HUDEP-2 (cell line): ENCODE data around the gene COX8C.

Source experiments
- DNase-seq, 76 experiments: peaks; one replicate each; lab custom pipeline; 2025; ENCODE audit not compliant: unreplicated experiment in 76 of 76; lab: John Stamatoyannopoulos, UW

COX8C gene, protein sequence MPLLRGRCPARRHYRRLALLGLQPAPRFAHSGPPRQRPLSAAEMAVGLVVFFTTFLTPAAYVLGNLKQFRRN

DNA sequence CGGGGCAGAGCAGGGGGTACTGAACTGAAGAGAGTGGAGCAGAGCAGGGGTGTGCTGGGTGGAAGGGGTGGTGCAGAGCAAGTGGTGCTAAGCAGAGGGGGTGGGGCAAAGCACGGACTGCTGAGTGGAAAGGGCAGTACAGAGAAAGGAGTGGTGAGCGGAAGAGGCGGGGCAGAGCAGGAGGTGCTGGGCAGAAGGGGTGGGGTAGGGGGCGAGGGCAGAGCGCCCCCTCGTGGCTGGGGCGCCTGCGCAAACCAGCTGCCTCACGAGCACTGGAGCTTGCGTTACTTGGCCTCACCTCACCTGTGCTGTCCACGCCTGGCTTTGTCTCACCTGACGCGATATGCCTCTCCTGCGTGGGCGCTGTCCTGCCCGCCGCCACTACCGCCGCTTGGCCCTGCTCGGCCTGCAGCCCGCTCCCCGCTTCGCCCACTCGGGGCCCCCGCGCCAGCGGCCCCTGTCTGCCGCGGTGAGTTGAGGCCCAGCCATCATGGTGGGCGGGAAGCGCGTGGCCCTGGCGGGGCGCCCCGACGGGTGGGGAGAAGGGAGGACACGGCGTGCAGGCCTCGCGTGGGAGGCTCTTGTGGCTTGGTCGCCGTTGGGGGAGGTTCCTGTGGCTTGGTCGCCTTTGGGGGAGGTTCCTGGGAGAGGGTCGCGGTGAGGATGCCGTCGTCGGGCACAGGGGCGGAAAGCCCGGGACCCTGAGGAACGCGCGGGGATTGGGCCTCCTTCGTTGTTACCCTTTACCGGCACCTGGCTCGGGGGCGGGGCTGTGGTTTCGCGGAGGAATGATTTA lies at the start of gene COX8C:
Gene COX8C (plus strand): TSS at position 257 of the 796 bp plus-strand sequence. CDS start 87 bp downstream, at position 344.
- DNase-seq = peak in 7 of 76 experiments; percentile 4 to 21 (median 7)

DNA sequence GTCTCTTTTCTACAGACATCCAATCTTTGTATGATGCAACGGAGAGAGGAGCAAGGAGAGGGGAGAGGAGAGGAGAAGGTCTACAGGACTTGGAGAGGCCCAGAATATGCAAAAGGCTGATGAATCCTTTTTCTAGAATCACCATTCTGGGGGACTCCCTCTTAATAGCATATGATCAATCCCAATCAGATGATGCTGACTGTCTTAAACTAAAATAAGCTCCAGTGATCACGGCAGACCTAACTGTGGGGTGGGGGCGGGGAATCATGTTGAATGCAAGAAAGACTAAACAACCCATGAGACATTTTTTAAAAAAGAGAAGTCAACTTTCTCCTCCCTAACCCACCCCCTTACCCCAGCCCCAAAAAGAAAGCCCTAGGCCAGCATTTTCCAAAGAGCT lies 47.6 kb upstream of the COX8C start:
- no peak for DNase-seq

DNA sequence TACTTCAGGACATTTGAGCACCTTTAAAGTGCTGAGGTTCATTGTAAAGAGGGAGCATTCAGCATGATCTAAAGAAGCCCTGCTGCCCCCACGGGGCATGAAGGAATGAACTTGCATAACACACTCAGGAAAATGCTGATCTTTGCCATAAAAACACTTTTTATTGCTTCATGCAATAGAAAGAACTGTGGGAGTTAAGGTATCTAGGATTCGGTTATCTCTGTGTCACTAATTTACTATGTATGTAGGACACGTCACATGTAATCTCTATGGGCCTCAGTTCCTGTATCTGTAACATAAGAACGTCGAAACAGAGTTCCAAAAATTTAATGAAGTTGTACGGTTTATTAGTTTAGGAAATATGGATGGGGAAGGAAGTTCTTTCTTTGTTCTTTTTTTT lies 47.1 kb upstream of the COX8C start:
- no peak for DNase-seq

DNA sequence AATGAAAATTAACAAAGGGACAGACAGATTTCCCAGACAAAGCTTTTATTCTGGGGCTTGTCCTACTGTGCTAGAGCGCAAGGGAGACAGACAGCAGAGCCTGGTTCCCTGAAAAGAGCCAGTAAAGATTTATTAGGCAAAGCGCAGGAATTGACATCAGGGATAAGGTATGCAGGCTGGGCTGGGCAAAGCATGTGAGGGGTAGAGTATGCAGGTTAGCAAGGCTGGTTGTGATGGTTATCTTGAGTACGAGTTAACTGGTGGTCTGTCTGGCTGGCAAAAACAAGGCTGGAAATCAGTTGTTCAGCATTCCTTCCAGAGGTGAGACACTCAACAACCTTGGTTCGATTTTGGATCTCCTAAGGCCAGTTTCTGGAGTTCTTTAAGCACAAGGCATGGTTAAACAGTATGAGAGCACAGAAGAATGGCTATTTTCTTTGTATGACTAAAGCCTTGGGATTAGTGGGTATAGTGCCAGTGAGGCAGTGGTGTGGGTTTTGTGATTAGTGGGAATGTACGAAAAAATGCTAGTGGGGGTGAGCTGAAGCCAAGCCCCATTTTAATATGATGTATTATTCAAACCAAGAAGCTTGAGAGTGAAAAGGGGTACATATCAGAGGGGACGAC lies 45.0 kb upstream of the COX8C start:
- DNase-seq = no peak

DNA sequence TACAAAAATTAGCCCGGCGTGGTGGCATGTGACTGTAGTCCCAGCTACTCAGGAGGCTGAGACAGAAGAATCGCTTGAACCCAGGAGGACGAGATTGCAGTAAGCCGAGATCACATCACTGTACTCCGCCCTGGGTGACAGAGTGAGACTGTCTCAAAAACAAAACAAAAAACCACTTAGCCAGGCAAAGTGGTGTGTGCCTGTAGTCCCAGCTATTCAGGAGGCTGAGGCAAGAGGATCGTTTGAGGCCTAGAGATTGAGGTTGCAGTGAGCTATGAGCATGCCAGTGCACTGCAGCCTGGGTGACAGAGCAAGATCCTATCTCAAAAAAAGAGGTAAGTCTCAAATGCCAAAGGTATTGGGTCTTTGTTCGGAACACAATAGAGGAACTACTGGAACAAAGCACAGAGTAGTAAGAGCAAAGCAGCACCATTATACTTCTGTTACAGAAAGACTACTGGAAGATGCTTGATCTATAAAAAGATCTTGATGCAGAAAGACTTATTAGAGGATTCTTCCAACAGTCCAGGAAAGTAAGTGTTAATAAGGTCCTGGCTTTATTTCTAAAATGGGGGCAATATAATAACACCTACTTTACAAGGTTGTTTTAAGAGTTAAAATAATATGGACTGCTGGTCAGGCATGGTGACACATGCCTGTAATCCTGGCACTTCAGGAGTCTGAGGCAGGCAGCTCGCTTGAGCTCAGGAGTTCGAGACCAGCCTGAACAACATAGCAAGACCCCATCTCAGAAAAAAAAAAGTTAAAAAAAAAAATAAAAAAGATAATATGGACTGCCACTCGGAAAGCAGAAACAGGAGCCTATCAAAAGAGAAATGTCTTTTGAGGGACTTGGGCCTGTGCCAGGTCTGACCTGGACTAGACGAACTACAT lies 44.0 kb upstream of the COX8C start:
- DNase-seq = no peak

DNA sequence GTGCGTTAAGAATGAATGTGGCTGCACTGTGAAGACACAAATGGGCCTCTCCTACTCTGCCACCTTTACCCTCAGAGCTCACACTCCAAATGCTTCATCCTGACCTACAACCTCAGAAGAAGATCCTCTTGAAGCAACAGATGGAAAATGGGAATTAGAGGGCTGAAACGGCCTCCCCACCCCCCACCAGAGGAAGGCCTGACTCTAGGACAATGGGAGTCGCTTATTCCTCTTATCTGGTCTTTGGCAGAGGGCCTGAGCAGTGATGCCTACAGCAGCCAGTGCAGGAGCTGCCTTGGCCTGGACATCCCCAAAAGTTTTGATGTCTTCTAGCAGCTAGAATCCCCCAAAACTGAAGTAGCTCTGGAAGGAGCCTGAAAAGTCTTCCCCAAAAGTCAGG lies 43.3 kb upstream of the COX8C start:
- peak in 66 of 76 experiments; percentile 11 to 80 (median 56) for DNase-seq

DNA sequence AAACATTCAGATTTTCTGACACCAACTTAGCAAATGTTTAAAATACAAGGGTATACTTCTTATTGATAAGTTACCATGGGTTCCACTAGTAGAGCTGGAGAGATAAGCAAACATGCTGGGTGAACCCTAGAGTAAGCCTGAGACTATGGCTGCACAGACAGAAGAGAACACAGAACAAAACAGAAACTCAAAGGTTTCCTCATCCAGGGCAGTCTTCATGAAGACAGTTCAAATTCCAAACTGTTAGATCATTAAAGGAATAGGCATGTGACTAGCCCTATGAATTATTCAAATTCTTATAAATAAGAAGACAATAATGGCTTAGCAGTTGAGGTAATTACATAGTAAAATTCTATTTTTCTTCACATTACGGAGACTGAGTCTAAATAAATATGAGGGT lies 42.2 kb upstream of the COX8C start:
- peak in 2 of 76 experiments; percentile 9 to 13 for DNase-seq

DNA sequence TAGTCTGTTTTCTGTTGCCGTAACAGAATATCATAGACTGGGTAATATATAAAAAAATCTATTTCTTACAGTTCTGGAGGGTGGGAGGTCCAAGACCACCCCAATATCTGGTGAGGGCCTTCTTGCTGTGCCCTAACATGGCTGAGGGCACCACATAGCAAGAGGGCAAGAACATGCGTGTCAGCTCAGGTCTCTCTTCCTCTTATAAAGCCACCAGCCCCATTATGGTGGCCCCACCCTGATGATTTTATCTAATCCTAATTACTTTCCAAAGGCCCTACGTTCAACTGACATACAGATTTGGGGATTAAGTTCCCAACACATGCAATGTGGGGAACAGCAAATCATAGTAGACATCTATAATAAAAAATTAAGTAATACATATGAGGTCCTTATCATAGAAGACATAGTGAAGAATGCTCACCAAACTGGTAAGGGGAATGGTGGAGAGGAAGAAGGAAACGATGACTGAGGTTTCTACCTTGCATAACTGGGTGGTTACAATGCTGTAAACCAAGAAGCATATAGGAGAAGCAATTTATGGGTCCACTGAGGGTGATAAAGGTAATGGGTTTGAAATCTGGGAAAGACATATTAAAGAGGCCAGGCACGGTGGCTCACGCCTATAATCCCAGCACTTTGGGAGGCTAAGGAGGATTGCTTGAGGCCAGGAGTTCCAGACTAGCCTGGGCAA lies 41.1 kb upstream of the COX8C start:
- peak in 4 of 76 experiments; percentile 8 to 41 (median 28) for DNase-seq

DNA sequence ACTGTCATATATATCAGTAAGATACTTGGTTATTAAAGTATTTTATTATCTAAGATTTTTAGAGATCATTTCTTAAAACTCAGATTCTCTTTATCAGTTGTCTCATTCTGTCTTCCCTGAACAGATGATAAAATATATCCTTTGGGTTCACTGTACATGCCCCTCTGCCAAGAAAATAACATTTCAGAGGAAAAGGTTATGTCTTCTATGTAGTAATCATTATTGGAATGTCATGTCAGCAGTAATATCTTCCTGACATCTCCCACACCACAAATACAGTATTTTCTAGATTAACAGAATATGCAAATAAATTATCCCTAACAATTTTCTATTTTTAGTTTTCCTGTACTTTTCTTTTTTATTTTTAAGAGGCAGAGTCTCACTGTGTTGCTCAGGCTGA lies 40.2 kb upstream of the COX8C start:
- DNase-seq = no peak

DNA sequence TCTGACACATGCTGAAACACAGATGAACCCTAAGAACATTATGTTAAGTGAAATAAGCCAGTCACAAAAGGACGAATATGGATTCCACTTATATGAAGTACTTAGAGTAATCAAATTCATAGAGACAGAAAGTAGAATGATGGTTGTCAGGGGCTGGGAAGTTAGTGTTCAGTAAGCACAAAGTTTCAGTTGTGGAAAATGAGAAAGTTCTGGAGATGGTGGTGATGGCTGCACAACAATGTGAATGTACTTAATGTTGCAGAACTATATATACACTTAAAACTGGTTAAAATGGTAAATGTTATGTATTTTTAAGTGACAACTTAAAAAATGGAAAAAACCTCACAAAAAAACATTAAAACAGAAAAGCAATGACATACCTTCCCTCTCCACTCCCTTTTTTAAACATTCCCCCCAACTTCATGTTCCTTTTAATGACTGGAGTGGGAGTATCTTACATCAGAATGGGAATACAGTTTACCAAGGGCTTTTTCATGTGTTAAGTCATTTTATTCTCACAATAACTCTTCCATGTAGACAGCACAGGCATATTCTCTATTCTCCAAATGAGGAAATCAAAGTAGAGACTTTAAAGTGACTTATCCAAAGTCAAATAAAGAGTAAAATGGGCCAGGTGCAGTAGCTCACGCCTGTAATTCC lies 38.2 kb upstream of the COX8C start:
- DNase-seq = no peak

DNA sequence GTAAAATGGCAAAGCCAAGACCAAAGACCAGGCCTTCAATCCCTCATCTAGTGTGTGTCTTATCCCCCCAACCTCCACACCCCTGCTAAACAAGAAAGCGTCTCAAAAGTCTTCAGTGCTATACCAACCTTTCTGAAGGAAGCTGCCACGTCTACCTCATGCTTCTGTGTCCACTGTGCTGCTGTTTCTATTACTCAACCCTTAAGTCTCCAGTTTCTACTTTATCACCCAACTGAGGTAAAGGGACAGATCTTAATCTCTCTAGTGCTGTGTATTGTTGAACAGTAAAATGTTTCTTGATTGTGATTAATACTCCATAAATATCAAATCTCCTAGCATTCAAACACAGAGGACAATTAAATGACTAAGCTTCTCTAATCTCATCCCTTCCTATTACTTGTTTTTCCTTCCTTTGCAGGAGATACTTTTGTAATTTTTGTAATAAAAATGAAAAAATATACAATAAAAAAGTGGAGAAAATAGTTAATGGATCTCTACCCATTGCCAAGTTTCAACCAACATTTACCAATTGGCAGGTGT lies 37.5 kb upstream of the COX8C start:
- no peak for DNase-seq

DNA sequence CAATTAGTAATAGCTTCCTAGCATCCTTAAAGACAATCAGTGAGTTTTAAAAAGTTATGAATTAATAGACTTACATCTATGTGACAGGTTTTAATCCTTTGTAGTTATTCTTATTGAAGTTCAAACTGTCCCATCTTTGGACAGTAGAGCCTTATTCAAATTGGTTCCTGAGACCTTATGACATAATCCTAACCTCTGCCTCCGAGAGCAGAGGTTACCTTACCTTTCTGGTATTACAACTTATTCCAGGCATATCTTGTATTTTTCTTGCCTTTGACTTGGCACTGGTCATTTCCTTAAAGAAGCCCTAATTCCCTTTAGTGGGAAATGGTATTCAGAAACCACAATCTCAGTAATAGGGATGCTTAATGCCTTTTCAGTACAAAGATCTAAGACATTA lies 35.9 kb upstream of the COX8C start:
- DNase-seq = no peak

DNA sequence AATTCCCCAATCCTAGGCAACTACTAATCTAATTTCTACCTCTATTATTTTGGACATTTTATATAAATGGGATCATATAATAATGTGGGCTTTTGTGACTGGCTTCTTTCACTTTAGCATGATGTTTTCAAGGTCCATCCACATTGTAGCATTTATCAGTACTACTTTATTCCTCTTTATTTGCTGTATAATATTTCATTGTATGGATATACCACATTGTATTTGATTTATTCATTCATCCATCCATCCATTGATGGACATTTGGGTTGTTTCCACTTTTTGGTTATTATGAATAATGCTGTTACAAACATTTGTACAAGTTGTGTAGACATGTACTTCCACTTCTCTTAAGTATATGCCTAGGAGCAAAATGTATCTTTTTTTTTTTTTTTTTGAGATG lies 31.4 kb upstream of the COX8C start:
- DNase-seq = no peak

DNA sequence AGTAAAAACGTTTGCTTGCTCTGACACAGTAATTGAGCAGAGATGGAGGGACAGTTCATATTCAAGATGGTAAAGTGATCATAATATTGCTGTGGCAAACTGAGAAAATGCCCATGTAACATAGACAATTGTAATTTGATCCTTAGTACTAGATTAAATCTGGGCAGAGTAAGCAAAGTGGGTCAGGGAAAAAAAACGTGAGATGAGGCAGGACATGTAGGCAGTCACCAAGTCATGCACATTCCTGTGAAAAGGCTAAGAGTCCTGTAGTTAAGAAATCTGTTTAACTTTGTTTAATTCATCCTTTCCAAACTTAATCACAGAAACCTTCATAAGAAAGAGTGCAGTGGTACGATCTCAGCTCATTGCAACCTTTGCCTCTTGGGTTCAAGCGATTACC lies 30.3 kb upstream of the COX8C start:
- DNase-seq = no peak

DNA sequence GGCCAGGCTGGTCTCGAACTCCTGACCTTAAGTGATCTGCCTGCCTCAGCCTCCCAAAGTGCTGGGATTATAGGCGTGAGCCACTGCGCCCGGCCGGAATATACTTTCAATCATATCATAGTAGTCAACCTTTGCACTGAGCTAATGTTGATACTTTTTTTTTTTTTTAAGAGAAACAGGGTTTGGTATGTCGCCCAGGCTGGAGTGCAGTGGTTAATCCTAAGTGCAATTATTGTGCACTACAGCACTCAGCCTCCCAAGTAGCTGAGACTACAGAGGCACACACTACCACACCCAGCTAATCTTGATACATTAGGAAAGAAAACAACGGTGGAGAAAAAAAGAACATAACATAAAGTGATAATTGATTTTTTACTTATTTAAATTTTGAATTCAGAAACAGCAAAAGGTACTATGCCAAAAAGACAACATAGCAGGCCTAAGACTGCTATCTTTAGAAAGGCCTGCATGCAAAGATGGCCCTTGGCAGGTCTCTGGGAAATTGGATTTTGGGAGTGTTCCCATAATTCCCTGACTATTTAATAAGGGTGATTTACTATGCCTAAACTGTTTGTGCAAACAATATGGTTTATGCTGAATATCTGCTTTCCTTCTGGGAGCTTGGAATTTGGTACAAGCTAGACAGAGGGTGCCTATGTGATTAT lies 29.6 kb upstream of the COX8C start:
- peak in 2 of 76 experiments; percentile 7 to 19 for DNase-seq

DNA sequence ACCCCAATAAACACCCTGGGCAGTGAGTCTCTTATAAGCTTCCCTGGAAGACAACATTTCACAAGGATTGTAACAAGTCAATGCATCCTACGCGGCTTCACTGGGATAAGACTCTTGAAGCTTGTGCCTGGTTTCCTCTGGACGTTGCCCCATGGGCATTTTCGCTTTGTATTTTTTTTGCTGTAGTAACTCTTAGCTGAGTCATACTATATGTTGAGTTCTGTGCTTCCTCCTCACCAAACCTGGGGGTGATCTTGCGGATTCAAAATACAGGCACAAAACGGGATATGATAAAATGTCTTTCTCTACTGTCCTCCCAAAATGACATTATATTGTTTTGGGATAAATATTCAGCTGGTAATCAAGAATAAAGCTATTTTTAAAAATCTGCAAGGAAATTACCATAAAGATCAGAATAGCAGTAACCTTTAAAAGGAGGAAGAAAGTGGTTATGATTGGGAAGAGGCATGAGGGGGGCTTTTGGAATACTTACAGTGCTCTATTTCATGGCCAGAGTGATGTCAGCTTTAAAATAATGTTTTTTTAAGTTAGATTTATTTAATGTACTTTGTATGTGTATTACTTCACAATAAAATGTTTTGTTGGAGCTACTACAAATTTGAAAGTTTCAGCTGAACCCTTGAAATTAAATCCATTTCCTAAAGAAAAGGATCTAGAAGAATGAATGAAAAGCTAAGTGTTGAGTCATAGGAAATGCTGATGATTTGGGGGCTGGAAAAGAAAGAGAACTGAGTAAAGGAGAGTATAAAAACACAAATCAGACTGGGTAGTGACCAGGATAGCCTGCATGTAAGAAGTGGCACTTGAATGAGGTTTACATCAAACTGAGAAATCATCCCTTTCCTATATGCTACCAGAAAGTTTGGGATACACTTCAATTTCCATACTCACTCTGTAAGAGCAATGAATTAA lies 28.8 kb upstream of the COX8C start:
- DNase-seq = peak in 5 of 76 experiments; percentile 13 to 40 (median 24)

DNA sequence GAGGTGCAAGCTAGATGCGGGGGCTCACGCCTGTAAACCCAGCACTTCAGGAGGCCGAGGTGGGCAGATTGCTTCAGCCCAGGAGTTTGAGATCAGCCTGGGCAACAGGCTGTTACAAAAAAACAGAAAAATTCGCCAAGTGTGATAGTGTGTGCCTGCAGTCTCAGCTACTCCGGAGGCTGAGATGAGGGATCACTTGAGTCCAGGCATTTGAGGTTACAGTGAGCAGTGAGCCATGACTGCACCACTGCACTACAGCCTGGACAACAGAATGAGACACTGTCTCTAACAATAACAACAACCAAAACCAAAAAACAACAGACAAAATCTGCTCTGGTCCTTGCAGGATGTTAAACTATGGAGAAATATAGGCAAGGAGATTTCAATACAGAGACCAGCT lies 28.1 kb upstream of the COX8C start:
- no peak for DNase-seq

DNA sequence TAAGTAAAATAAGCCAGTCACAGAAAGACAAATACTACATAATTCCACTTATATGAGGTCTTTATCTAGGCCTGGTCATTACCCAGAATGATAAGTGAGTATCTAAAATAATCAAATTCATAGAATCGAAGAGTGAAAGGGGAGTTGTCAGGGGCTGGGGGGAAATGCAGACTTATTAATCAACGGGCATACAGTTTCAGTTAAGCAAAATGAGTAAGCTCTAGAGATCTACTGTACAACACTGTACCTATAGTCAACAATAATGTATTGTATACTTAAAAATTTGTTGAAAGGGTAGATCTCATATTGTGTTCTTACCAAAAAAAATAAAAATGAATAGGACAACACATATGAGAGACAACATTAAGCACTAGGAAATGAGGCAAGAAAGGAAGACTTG lies 27.5 kb upstream of the COX8C start:
- no peak for DNase-seq
